GM12891 (cell line): ENCODE results near the gene MBNL3.

Experiments
- DNase-seq: peaks from one replicate; pipeline ENCODE4 v3.0.0; 2011; ENCODE audit warnings: low spot score; ENCODE audit not compliant: insufficient read length
- FAIRE-seq: peaks from 2 replicates; lab custom pipeline; 2011; peaks lifted over from hg19 to GRCh38; lab: Jason Lieb, UNC
- PAX5 ChIP-seq: IDR thresholded peaks from 2 replicates; pipeline ENCODE4 v1.6.1; 2011; ENCODE audit warnings: low read length, moderate library complexity, mild to moderate bottlenecking; ENCODE audit not compliant: insufficient read depth, severe bottlenecking
- POLR2A ChIP-seq: IDR thresholded peaks from 2 replicates; pipeline ENCODE4 v1.6.1; 2011; ENCODE audit warnings: low read depth, low read length, control low read depth
- POLR2AphosphoS5 ChIP-seq: IDR thresholded peaks from 2 replicates; pipeline ENCODE4 v1.6.1; 2011; ENCODE audit warnings: low read depth, low read length, control low read depth
- POU2F2 ChIP-seq: IDR thresholded peaks from 2 replicates; pipeline ENCODE4 v1.6.1; 2011; ENCODE audit warnings: low read depth, mild to moderate bottlenecking, control low read depth, low read length, moderate library complexity
- SPI1 ChIP-seq: IDR thresholded peaks from 2 replicates; pipeline ENCODE4 v1.6.1; 2011; ENCODE audit warnings: low read depth, low read length, control low read depth
- TAF1 ChIP-seq: IDR thresholded peaks from 2 replicates; pipeline ENCODE4 v1.6.1; 2011; ENCODE audit warnings: low read depth, low read length, control low read depth

MBNL3 gene

GRCh38 chrX:132504417-132504816 lies 15.6 kb upstream of the MBNL3 start:
- no peak for DNase-seq
- no peak for FAIRE-seq
- TF ChIP-seq SPI1, result no peak
- no peak for TF ChIP-seq POLR2A
- no peak for TF ChIP-seq PAX5
- TF ChIP-seq POU2F2, result no peak
- no peak for TF ChIP-seq POLR2AphosphoS5
- TF ChIP-seq TAF1, result no peak

GRCh38 chrX:132501606-132502005 lies 12.8 kb upstream of the MBNL3 start:
- DNase-seq (no peak), FAIRE-seq (no peak)
- TF ChIP-seq SPI1, result no peak
- TF ChIP-seq POLR2A, result no peak
- no peak for TF ChIP-seq POLR2AphosphoS5
- no peak for TF ChIP-seq POU2F2
- TF ChIP-seq TAF1, result no peak
- no peak for TF ChIP-seq PAX5

- no peak for TF ChIP-seq SPI1
- no peak for TF ChIP-seq TAF1
- TF ChIP-seq POLR2AphosphoS5, result no peak
- no peak for TF ChIP-seq POLR2A
- TF ChIP-seq POU2F2, result no peak
- no peak for TF ChIP-seq PAX5
- no peak for FAIRE-seq
- DNase-seq, result no peak
Observed at GRCh38 chrX:132497432-132497831, 8.6 kb upstream of the MBNL3 start.

- TF ChIP-seq TAF1 (no peak), SPI1 (no peak), PAX5 (no peak)
- DNase-seq (no peak), FAIRE-seq (no peak)
Observed at GRCh38 chrX:132493095-132493494, 4.3 kb upstream of the MBNL3 start.

GRCh38 chrX:132491191-132491590 lies 2.4 kb upstream of the MBNL3 start:
- no peak for TF ChIP-seq POU2F2
- TF ChIP-seq SPI1, result peak; percentile 67
- peak; percentile 73 for FAIRE-seq
- DNase-seq, result no peak

- FAIRE-seq, result peak; percentile 67
- no peak for TF ChIP-seq POLR2AphosphoS5
- TF ChIP-seq POU2F2, result no peak
- no peak for TF ChIP-seq POLR2A
- TF ChIP-seq TAF1, result no peak
- TF ChIP-seq PAX5, result no peak
- no peak for DNase-seq
Observed at GRCh38 chrX:132489578-132490419, 961 bp upstream of the MBNL3 start.

- FAIRE-seq (peak; percentile 88), DNase-seq (no peak)
- no peak for TF ChIP-seq POLR2AphosphoS5
- 0 out of 2 replicates have a peak, but pooled peaks have one; percentile 14 for TF ChIP-seq TAF1
- TF ChIP-seq POLR2A, result no peak
- no peak for TF ChIP-seq SPI1
- no peak for TF ChIP-seq PAX5
- no peak for TF ChIP-seq POU2F2
Observed at GRCh38 chrX:132488180-132488705, 595 bp downstream of the MBNL3 start.

- TF ChIP-seq TAF1, result no peak
- no peak for TF ChIP-seq SPI1
- TF ChIP-seq POU2F2, result no peak
- TF ChIP-seq POLR2A, result no peak
- no peak for TF ChIP-seq POLR2AphosphoS5
- TF ChIP-seq PAX5, result no peak
- DNase-seq (no peak), FAIRE-seq (no peak)
Observed at GRCh38 chrX:132486599-132487178, 2.1 kb downstream of the MBNL3 start.

- no peak for TF ChIP-seq POLR2AphosphoS5
- no peak for TF ChIP-seq SPI1
- TF ChIP-seq PAX5, result no peak
- TF ChIP-seq POU2F2, result no peak
- no peak for TF ChIP-seq TAF1
- TF ChIP-seq POLR2A, result no peak
- no peak for DNase-seq
- FAIRE-seq, result no peak
Observed at GRCh38 chrX:132483951-132484350, 4.9 kb downstream of the MBNL3 start.

GRCh38 chrX:132483488-132483887 lies 5.3 kb downstream of the MBNL3 start:
- FAIRE-seq (no peak), DNase-seq (no peak)
- TF ChIP-seq SPI1, result no peak
- no peak for TF ChIP-seq PAX5
- TF ChIP-seq POLR2A, result no peak
- no peak for TF ChIP-seq POLR2AphosphoS5
